GM21619 (cell line): Measurements from ENCODE around the gene MYL5.
"Not testable (repeated sequence)": the region's sequence is repeated elsewhere in the genome, so short reads cannot be mapped to it uniquely, and the experiment has no call there.

Experiments used
- ATAC-seq: cut with Tn5 transposase; IDR thresholded peaks from one replicate; pipeline ENCODE4 v1.9.1; 2021; ENCODE audit not compliant: unreplicated experiment

The MYL5 gene

DNA sequence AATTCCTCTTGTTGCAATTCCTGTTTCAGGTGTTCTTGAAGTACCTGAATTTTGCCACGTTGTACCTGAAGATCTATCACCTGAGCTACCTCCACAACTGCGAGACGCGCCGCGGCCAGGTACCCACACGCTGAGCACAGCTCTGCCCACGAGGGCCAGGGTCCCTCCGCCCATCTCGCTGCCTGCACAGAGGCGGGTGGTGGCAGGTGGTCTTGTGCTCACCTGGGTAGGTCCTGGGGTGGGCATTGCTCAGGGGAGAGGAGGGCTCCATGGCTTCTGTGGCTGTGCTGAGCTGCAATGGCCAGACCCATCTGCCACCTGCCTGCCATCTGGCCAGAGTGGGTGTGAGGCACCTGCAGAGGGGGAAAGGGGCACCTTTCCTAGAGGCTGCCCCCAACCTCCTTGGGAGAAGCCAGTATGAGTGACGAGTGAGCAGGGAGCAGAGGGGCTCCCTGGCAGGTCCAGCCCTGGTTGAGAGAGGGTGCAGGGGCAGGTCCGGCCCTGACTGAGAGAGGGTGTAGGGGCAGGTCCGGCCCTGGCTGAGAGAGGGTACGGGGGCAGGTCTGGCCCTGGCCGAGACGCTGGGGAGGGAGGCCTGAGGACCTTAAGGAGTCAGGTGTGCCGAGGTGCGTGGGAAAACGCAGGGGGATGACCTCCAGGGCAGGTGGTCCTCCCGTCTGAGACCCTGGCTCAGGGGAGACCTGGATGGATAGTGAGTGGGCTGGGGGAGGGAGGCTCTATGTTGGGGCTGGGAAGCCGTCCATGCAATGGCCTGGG is 38.3 kb upstream of the MYL5 start:
- ATAC-seq = no peak

DNA sequence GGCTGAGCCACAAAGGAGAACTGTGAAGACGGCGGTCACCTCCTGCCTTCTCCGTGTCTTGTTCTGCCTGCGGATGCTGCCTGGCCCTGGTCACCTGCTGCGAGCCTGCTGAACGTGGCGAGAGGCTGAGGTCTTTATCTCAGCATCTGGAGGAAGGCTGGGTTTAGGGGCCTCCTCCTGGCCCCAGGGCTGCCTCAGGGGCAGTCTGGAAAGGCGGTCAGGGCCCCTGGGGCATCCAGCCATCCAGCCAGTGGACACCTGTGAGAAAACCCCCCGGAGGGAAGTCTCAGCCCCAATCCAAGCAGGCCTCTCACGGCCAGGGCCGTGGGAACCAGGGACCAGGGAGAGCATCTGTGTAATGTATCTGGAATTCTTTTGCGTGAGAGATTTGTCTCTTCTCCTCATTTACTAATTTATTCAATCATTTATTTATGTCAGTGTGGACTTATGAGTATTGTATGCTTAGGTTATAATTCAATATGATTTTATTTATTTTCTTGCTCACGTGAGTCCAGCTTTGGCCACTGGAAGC is 37.6 kb upstream of the MYL5 start:
- no peak for ATAC-seq

DNA sequence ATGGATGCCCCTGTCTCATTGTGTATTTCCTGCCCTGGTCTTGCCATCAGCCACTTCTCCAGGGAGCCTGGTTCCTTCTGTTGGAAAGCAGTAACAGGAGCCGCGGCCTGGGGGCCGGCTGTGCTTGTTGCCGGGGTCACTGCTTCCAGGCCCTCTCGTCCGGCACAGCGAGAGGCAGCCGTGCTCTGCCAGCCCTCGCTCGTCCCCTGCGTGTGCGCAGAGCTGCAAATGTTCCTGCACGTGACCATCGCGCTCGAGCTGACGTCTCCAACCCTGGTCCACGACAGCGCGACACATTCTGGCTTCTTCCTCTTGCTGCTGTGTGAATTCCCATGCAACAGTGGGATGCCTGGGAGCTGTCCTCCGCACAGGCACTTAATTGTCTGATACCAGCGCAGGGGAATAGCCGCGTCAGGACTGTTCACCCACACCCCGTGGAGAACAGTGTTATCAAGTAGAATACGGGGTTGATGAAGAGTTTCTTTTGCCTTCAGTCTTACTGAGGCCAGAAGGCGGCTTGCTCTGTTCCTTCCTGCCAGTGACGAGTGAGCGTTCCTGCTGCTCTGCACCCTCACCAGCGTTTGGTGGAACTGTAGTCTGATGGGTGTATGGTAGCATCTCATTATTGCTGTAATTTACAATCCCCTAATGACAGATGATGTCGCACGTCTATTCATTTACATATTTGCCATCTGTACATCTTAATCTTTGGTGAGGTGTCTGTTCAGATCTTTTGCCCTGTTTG is 36.6 kb upstream of the MYL5 start:
- no peak for ATAC-seq

DNA sequence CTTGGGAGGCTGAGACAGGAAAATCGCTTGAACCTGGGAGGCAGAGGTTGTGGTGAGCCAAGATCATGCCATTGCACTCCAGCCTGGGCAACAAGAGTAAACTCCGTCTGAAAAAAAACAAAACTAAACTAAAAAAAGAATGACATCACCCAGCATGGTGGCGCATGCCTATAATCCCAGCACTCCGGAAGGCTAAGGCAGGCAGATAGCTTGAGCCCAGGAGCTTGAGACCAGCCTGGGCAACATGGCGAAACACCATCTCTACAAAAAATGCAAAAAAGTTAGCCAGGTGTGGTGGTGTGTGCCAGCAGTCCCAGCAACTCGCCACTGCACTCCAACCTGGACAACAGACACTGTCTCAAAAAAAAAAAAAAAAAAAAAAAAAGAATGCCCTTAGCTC is 32.0 kb upstream of the MYL5 start:
- ATAC-seq = not testable (repeated sequence)

DNA sequence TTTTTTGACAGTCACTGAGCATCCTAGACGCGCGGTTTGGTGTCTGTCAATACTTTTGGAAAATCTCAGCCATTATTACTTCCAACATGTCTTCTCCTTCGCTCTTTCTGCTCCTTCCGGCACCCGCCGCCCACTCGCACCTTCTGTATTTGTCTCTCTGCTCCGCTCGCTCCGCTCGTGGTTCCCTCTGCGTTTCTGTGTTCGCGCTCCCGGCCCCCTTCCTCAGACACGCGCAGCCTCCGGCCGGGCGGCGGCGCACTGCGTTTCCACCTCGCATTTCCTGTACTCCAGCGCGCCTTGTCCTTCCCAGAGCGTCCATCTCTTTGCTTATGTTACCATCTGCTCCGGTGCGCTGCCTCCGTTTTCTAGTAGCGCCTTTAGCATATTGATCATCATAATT is 27.9 kb upstream of the MYL5 start:
- ATAC-seq = no peak

DNA sequence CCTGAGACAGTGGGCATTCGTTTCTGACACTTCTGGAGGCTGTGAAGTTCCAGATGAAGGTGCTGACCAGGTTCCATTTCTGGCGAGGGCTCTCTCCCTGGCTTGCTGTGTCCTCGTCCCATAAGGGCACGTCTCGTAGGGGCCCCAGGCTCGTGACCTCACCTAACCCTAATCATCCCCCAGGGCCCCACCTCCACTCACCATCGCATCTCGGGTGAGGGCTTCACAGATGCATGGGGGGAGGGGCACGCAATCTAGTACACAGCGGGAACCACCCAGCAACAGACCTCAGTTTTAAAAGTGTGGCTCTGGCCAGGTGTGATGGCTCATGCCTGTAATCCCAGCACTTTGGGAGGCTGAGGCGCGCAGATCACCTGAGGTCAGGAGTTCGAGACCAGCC is 26.9 kb upstream of the MYL5 start:
- no peak for ATAC-seq

DNA sequence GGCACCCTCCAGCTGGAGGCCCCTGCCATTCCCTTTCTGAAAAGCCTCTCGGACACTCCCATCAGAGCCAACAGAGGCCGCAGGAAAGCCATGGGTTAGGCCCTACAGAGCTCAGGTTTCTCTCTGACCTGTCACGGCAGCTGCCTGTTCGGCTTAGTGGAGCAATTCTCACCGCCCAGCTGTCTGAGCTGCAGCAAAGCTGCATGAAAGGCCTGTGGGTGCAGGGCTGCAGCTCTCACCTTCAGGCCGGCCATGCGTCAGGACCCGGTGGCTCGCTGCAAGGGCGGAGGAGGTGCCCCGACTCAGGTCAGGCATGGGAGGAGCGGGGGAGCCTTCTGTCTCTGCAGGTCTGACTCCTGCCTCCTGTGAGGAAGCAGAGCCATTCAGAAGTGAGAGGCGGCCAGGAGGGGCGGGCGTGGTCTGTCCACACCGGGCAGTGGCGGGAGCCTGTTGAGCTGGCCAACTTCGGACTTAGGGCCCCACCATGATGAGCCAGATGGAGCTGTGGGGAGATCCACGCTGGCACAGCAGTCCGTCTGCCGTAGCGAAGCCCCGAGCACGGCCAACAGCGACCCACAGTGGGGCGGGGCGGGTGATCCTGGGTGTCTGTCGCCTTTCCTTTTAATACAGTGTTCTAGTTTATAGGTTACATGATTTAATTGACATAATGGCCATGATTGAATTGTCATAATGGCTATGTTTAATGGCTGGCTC is 25.6 kb upstream of the MYL5 start:
- ATAC-seq = no peak

DNA sequence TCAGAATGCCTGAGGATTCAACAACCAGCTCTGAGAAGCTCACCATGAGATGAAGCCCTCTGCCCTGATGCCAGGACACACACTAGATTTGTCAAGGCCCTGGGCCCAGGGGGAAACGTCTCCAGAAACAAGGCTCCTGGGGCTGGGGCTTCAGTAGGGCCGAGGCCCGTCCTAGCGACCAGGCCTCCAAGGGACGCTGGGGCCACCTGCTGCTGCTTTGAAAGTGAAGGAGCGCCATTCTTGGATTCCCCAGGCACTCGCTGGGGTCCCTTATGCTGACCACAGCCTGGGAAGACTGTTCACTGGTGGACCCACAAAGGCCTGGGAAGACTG is 25.1 kb upstream of the MYL5 start:
- ATAC-seq = no peak

DNA sequence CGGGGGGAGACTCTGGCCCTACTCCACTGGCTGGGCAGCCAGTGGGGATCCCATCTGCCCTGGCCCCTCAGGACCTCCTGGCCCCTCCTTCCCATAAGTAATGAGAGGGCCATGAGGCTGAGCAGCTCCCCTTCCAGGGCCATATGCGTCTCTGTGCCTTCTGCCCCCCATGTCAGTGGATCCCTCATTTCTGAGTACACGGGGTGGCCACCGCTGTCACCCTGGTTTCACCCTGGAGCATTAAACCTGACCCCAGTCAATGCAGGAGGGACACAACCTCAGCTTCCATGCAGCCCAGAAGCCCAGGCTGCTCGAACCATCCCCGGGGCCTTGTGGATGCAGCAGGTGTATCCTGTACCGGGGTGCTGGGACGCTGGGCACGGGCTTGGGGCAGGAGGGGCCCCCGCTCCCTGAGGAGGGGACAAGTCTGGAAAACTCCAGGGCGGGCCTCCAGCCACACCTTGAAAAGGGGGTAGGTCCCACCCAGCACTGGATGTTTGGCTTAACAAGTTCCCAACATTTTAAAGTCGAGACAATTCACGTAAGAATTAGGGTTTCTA is 24.5 kb upstream of the MYL5 start:
- ATAC-seq = no peak

DNA sequence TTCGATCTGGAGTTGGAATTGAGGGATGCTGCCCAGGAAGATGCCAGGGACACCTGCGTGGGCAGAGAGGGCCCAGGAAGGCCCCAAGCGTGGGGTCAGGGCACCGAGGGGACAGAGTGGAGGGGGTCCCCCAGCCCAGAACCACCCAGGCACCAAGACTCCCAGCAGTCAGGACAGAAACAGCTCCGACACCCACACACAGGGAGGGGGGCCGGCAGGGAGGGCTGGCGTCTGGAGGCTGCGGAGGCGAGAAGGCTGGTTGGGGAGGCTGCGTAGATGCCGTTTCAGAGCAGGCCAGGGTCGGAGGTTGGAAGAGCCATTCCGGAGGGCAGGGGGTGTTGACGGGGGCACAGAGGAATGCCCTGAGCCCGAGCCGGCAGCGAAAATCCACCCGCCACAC is 23.9 kb upstream of the MYL5 start:
- no peak for ATAC-seq

DNA sequence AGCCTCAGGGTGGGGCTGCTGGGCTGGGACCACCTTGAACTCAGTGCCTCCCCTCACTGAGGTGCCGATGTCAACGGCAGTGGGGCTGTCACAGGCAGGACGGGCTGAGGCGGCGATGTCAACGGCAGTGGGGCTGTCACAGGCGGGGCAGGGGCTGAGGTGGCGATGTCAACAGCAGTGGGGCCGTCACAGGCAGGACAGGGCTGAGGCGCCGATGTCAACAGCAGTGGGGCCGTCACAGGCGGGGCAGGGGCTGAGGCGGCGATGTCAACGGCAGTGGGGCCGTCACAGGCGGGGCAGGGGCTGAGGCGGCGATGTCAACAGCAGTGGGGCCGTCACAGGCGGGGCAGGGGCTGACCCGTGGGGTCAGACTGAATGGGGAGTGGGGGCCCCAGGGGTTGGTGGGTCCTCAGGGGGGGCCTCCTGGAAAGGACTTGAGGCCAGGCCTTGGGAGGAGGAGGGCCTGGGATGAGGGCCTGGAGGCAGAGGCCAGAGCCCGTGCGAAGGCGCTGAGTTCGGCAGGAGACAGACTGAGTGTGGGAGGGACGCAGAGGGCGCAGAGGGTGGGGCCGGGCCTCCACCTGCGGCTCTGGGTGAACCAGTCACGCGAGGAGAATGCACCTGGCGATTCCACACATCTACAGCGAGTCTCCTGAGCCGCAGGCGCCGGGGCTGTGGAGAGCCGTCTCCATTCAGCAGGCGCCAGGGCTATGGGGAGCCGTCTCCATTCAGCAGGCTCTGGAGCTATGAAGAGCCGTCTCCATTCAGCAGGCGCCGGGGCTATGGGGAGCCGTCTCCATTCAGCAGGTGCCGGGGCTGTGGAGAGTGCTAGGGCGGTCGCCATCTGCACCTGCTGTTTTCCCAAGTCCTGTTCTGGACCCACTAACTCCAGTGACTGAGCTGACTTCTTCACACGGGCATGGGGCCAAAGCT is 23.1 kb upstream of the MYL5 start:
- ATAC-seq = no peak

DNA sequence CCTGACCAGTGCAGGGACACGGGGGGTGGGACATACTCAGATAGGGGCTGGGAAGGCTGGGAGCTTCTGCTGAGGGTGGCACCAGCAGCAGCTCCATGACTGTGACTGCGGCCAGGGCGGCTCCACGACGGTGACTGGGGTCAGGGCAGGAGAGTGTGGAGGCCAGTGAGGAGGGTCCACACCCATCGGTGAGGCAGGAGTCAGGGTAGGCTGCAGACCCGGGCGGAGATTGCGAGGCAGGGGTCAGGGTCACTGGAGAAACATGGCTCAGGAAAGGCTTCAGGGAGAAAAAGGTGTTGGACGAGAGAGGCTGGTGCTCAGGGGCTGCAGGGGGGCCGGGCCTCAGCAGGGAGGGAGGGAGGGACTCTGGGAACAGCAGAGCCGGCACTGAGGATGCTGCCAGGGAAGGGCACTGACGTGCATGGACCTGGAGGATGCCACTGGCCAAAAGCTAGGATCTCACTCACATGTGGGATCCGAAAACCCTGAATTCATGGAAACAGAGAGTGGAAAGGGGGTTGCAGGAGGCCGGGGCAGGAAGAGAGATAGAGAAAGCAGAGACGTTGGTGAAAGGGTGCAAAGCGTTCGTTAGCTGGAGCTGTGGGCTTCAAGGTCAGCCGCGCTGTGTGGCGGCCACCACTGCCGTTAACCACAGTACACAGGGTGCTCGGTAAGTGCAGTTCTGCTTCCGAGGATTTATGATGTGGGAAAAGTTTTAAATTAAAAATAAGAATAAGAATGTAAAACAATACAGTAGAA is 22.3 kb upstream of the MYL5 start:
- ATAC-seq = no peak

DNA sequence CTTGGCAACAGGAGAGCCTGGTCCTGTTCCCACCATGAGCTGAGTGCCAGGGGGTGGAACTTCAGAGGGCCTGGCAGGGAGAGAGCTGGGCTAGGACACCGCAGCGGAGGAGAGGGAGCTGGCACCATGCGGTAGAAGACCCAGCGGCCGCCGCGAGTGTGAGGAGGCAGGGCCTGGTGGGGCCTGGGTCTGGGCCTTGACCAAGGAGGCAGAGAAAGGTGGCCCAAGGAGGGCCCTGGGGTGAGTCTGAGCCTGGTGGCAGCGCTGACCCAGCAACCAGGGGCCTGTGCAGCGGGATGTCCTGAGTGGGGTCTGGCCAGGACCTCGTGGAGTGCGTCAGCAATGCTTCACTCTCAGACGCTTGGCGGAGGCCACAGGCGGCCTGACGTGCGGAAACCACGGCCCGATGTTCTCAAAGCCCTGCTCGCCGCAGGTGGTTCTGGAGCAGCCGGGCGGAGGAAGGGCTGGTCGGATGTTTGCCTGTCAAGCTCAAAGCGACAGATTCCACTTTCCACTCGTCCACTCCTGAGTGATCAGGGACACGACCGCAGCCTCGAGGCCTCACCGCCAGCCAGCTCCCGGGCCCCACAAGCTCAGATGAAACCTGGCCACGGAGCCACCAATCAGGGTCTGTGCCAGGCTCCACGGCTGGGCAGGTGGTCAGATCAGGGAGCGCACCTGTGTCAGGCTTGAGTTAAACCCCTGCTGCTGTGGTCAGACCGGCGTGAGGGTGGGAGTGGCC is 21.1 kb upstream of the MYL5 start:
- ATAC-seq = no peak

DNA sequence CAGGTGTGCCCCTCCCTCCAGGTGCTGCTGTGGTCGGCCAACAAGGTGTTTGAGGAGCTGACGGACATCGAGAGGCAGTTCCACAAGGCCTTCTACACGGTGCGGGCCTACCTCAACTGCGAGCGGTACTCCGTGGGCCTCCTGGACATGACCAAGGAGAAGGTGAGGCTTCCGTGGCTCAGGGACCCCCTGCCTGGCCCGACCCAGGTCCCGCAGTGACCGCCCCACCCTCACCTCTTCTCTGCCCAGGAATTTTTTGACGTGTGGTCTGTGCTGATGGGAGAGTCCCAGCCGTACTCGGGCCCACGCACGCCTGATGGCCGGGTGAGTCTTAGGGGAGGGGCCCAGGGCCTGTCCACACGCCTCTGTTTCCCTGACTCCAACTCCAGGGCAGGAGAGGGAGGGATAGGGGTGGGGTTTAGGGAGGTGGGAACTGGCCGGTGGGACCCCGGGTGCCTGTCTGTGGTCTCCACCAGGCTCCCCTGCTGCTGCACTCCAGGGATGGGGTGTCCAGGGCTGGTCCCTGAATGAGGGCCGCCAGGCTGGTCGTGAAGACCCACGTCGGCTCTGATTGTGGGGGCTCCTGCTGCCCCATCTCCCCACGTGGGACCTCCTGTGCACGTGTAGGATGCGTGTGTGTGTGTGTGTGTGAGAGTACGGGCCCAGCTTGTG is 20.4 kb upstream of the MYL5 start:
- ATAC-seq = no peak

DNA sequence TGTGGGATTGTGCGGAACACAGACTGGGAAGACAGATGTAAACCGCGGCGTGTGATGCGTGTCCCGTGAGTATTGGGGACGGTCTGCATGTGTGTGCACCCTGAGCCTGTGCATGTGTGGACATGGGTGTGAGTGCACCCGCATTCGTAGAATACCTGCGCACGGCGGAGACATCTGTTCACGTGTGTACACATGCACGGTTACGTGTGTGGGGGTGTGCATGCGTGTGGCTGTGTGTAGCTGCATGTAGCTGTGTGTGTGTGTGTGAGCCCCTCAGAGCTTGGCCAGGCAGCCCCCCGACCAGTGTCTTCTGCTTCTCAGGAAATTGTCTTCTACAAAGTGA is 19.9 kb upstream of the MYL5 start:
- ATAC-seq = no peak

DNA sequence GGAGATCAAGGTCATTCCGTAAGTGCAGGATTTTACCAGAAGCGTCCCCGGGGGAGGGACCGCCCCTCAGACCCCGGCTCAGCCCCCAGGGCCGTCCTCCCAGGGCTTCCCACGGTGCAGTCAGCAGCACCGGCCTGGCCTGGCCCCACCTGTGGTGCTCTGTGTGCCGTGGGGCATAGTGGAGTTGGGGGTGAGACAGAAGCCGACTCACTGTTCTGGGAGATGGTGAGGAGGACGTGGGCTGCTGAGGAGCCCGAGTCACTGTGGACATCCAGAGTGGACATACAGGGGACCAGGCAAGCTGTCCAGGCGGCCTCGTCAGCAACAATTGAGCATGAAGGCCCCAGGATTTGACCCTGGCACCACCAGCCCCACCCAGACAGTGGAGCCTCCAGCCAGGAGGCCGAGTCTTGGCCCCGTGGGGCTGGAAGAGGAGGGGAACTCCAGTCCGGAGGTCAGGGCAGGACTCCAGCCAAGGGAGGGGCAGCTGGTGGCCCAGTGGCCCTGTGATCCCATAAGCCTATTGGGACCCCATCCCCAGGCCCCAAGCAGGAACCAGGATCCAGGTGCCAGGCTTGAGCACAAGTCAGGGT is 19.4 kb upstream of the MYL5 start:
- ATAC-seq = no peak

DNA sequence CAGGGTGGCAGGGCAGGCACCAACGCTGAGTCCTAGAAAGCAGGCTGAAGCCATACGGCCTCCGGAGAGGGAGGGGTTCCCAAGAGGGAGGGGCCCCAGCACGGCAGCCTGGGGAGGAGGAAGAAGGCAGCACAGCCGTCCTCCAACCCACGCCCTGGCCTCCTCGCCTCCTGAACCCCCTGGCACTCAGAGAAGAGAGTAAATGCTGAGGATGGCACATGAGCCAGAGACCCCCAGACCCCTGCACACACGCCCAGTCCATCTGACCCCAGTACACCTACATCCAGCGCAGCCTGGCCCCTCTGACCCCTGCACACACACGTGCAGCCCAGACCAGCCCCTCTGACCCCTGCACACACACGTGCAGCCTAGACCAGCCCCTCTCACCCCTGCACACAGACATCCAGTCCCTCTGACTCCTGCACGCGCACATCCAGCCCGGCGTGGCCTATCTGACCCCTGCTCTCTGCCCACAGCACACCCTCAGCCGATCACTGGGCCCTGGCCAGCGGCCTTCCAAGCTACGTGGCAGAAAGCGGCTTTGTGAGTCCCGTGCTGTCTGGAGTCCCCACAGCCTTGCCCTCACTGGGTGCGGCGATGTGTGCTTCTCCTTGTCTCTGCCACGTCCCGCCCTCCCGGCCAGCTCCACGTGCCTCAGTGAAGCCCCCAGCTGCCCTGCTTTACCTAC is 18.7 kb upstream of the MYL5 start:
- no peak for ATAC-seq
